ENCODE data around the gene COQ9.
"Not testable (repeated sequence)": the region's sequence is repeated elsewhere in the genome, so short reads cannot be mapped to it uniquely, and the experiment has no call there.

Gene COQ9

GRCh38 chr16:57447186-57447962, at the start of gene COQ9, which contains the start of gene CIAPIN1:
Gene COQ9 (plus strand): TSS chr16:57447479. CDS start chr16:57447506, 27 bp downstream.
Gene CIAPIN1 (minus strand): TSS chr16:57447385. CDS start chr16:57440928, 6,457 bp downstream.
- peak; percentile 94 for DNase-seq (ENCODE audit: low spot score)

GRCh38 chr16:57397493-57397892, 49.8 kb upstream of the COQ9 start:
- DNase-seq (ENCODE audit: low spot score) = not testable (repeated sequence)

GRCh38 chr16:57401943-57402640, 45.2 kb upstream of the COQ9 start:
- DNase-seq (ENCODE audit: low spot score) = no peak

GRCh38 chr16:57403965-57404817, 43.1 kb upstream of the COQ9 start, which contains the start of gene CCL17:
Gene CCL17 (plus strand): TSS chr16:57404767. CDS start chr16:57413933, 9,166 bp downstream.
- DNase-seq (ENCODE audit: low spot score) = no peak

GRCh38 chr16:57405097-57405496, 42.2 kb upstream of the COQ9 start:
- DNase-seq (ENCODE audit: low spot score) = no peak

GRCh38 chr16:57406881-57407280, 40.4 kb upstream of the COQ9 start:
- no peak for DNase-seq (ENCODE audit: low spot score)

- DNase-seq (ENCODE audit: low spot score) = no peak
These were observed 39.5 kb upstream of the COQ9 start for GRCh38 chr16:57407521-57408353.

- no peak for DNase-seq (ENCODE audit: low spot score)
These were observed 38.2 kb upstream of the COQ9 start for GRCh38 chr16:57409065-57409464.

- no peak for DNase-seq (ENCODE audit: low spot score)
These were observed 37.2 kb upstream of the COQ9 start for GRCh38 chr16:57409870-57410587.

- no peak for DNase-seq (ENCODE audit: low spot score)
These were observed 35.8 kb upstream of the COQ9 start for GRCh38 chr16:57411362-57411976.

- no peak for DNase-seq (ENCODE audit: low spot score)
These were observed 34.7 kb upstream of the COQ9 start for GRCh38 chr16:57412584-57412983.

GRCh38 chr16:57413301-57413730, 34.0 kb upstream of the COQ9 start:
- DNase-seq (ENCODE audit: low spot score) = no peak

- DNase-seq (ENCODE audit: low spot score) = no peak
These were observed 33.5 kb upstream of the COQ9 start for GRCh38 chr16:57413733-57414132.

- no peak for DNase-seq (ENCODE audit: low spot score)
These were observed 31.2 kb upstream of the COQ9 start for GRCh38 chr16:57416084-57416483.

- no peak for DNase-seq (ENCODE audit: low spot score)
These were observed 27.8 kb upstream of the COQ9 start for GRCh38 chr16:57419506-57419905.

GRCh38 chr16:57422026-57422944, 25.0 kb upstream of the COQ9 start:
- no peak for DNase-seq (ENCODE audit: low spot score)

- DNase-seq (ENCODE audit: low spot score) = no peak
These were observed 24.1 kb upstream of the COQ9 start for GRCh38 chr16:57423152-57423551.

GRCh38 chr16:57424583-57424982, 22.7 kb upstream of the COQ9 start:
- DNase-seq (ENCODE audit: low spot score) = no peak

- no peak for DNase-seq (ENCODE audit: low spot score)
These were observed 20.9 kb upstream of the COQ9 start for GRCh38 chr16:57426356-57426755.
